HUES6 (cell line): ENCODE results near the gene EARS2.
"Not testable (repeated sequence)": the region's sequence is repeated elsewhere in the genome, so short reads cannot be mapped to it uniquely, and the experiment has no call there.

Experiments used
- H3K27ac ChIP-seq: 2 replicates; pipeline ENCODE4 v1.7.0; 2013; ENCODE audit warnings: low read depth, mild to moderate bottlenecking, low read length, inconsistent platforms
- H3K27me3 ChIP-seq: 2 replicates; pipeline ENCODE4 v1.6.1; 2013; ENCODE audit warnings: low read length; ENCODE audit not compliant: control insufficient read depth, insufficient read depth
- H3K36me3 ChIP-seq: 2 replicates; pipeline ENCODE4 v1.6.1; 2013; ENCODE audit warnings: low read length; ENCODE audit not compliant: control insufficient read depth, insufficient read depth
- H3K4me1 ChIP-seq: 2 replicates; pipeline ENCODE4 v1.6.1; 2013; ENCODE audit warnings: low read length; ENCODE audit not compliant: control insufficient read depth, insufficient read depth
- H3K4me3 ChIP-seq: 2 replicates; pipeline ENCODE4 v1.5.1; 2013; ENCODE audit warnings: low read depth, low read length
- H3K9ac ChIP-seq: one replicate; pipeline ENCODE4 v1.6.1; 2013; ENCODE audit warnings: mild to moderate bottlenecking, low read length
- H3K9me3 ChIP-seq: 2 replicates; pipeline ENCODE4 v1.6.1; 2013; ENCODE audit warnings: low read depth, low read length; ENCODE audit not compliant: control insufficient read depth, insufficient read depth

Gene EARS2

DNA sequence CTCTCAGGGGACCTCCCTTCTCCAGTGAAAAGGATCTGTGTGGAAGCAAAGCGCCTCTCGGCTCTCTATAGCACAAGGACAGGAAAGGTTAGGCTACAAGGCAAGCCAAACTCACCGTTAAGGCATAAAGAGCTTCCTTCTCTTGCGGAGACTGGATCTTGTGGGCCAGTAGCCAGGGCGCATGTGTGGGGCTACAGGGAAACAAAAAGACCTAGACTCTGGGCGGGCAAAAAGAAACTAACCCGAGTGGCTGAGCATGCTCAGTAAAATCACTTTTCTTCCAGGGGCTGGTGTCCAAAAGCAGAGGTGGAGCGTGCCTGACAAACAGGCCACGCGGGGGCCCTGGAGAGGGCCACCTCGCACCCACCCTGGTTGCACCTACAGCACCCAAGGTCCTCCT lies 63.0 kb downstream of the EARS2 start:
- no peak overlapping the region for H3K4me3 ChIP-seq
- peaks cover 69% of the 10 kb centered on the region for H3K36me3 ChIP-seq
- no peaks in the 10 kb centered on the region for H3K9me3 ChIP-seq
- H3K4me1 ChIP-seq: peaks cover 5% of the 10 kb centered on the region; the same call in 1 of the 2 replicates
- H3K27me3 ChIP-seq: no peaks in the 10 kb centered on the region
- H3K27ac ChIP-seq: peak overlapping the region; percentile 18; the same call in 1 of the 2 replicates
- no peak overlapping the region for H3K9ac ChIP-seq

DNA sequence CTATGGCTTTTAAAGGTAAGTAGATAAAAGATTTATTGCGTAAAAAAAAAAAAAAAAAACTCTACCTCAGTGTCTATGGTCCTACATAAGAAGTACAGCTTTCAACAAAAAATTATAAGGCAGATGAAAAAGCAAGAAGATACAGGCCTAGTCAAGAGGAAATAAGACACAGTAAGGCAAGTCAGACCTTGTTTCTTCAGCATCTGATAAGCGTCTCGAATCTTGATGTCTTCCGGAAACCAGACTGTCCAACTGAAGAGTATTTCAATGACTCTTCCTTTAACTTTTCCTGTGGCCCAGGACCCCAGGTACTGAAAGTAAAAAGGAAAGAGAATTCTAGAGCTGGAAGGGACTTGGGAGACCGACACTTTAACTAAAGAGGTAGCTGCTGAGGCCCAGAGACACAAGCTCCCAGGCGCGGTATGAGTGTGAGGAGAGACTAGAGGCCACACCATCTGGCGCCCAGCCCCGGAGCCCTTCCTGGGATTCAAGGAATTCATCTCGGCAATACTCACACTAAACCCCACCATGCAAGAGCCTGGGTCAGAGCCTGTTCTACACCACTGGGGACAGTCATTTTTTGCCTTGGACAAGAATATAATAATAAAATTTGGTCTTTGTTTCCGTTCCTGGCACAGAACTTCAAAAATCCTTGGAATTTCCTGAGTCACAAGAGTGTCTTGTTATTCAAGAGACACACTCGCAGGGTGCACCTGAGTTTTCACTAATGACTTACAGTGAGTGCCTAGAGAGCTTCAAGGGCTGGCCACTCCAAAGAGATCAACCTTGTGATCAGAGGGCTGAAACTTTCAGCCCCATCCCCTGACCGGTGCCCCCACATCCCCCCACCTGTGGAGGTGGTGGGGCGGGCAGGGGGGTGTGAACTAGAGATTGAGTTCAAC lies 65.4 kb downstream of the EARS2 start:
- H3K36me3 ChIP-seq: peaks cover 90% of the 10 kb centered on the region
- no peaks in the 10 kb centered on the region for H3K27me3 ChIP-seq
- no peaks in the 10 kb centered on the region for H3K9me3 ChIP-seq
- H3K9ac ChIP-seq: no peak overlapping the region
- H3K4me1 ChIP-seq: peaks cover 5% of the 10 kb centered on the region; the same call in 1 of the 2 replicates
- H3K4me3 ChIP-seq: no peak overlapping the region
- peak overlapping the region; percentile 26 for H3K27ac ChIP-seq

DNA sequence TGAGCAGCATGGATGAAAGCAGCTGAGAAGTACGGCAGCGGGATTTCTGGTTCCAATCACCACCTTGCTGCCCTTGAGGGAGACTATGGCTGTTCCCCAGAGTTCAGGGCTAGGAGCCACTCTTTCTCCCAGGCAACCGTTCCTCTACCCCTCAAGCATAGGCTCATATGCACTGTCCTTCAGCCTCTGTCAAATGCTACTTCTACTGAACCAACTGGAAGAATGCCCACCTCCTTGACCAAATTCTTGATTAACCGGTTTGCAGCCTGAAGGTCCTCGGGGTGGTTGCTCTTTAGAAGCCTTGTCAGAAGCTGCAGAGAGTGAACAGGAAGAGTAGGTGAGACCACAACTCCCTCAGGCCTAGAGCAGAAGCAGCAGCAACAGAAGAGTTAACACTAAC lies 70.7 kb downstream of the EARS2 start:
- Histone ChIP-seq H3K4me3 (no peak overlapping the region), H3K27me3 (no peaks in the 10 kb centered on the region), H3K4me1 (no peaks in the 10 kb centered on the region), H3K27ac (no peak overlapping the region), H3K9me3 (no peaks in the 10 kb centered on the region), H3K36me3 (peaks cover 94% of the 10 kb centered on the region), H3K9ac (no peak overlapping the region)

DNA sequence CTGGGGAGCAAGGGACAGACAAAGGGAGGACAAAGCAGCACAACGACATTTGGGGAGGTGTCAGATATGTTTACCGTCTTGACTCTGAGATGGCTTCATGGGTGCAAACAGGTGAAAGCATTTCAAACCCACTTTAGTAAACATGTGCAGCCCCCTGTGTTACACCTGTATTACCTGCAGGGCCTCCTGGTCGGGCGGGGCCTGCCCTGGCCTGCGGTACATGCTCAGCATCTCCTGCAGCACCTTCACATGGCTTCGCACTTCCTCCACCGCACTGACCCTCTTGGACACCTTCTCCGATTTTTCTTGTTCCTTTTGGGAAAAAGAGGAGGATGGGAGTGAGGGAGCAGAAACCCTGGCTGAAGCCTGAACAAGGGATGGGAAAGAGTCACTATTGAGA lies 71.3 kb downstream of the EARS2 start:
- peaks cover 94% of the 10 kb centered on the region for H3K36me3 ChIP-seq
- H3K27me3 ChIP-seq: no peaks in the 10 kb centered on the region
- H3K27ac ChIP-seq: no peak overlapping the region
- H3K4me3 ChIP-seq: no peak overlapping the region
- H3K4me1 ChIP-seq: no peaks in the 10 kb centered on the region
- no peak overlapping the region for H3K9ac ChIP-seq
- no peaks in the 10 kb centered on the region for H3K9me3 ChIP-seq

DNA sequence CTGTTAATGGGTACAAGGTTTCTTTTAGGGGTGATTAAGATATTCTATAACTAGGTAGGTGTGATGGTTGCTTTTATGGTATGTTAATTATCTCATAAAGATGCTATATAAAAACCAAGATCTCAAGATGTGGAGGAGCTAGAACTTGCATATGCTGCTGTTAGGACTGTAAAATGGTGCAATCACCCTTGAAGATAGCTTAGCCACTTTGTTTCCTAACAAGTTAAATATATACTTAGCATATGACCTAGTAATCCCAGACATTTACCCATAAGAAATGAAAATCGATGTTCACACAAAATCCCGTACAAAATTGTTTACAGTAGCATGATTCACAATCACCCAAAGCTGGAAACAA lies 71.9 kb downstream of the EARS2 start:
- H3K9ac ChIP-seq: no peak overlapping the region
- no peaks in the 10 kb centered on the region for H3K9me3 ChIP-seq
- H3K27me3 ChIP-seq: no peaks in the 10 kb centered on the region
- H3K4me3 ChIP-seq: no peak overlapping the region
- H3K36me3 ChIP-seq: peaks cover 95% of the 10 kb centered on the region
- H3K4me1 ChIP-seq: no peaks in the 10 kb centered on the region
- no peak overlapping the region for H3K27ac ChIP-seq

DNA sequence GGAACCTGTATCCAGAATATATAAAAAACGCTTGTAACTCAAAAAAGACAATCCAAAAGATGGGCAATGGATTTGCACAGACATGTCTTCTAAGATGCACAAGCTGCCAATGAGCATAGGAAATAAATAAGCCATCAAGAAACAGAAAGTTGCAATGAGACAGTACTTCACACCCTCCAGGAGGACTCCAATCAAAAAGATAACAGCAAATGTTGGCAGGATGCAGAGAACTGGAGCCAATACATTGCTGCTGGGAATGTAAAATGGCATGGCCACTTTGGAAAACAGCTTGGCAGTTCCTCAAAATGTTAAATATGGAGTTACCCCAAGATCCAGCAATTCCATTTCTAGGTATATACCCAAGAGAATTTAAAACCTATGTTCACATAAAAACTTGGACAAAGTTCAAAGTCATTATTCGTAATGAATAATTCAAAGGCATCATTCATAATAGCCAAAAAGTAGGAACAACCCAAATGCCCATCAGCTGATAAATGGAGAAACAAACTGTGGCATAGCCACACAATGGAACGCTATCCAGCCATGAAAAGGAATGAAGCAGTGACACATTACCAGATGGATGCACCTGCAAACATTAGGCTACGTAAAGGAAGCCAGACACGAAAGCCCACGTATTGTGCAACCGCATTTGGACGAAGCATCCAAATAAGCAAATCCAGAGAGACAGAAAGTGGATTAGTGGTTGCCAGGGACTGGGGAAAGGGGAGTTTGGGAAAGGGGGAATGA lies 72.5 kb downstream of the EARS2 start:
- Histone ChIP-seq H3K36me3 (peaks cover 95% of the 10 kb centered on the region), H3K27me3 (no peaks in the 10 kb centered on the region), H3K4me1 (no peaks in the 10 kb centered on the region), H3K9me3 (no peaks in the 10 kb centered on the region), H3K4me3 (no peak overlapping the region), H3K27ac (no peak overlapping the region), H3K9ac (no peak overlapping the region)

DNA sequence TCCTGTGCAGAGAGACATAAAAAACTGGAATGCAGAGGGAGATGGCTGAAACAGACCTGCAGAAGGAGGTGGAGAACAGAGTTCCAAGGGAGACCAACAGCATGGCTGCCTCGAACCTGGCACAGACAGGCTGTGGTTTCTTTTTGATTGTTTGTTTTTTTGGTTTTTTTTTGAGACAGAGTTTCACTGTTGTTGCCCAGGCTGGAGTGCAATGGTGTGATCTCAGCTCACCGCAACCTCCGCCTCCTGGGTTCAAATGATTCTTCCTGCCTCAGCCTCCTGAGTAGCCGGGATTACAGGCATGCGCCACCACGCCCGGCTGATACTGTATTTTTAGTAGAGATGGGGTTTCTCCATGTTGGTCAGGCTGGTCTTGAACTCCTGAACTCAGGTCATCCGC lies 73.7 kb downstream of the EARS2 start:
- H3K27me3 ChIP-seq, H3K4me3 ChIP-seq, H3K27ac ChIP-seq, H3K9me3 ChIP-seq, H3K9ac ChIP-seq, H3K4me1 ChIP-seq: not testable (repeated sequence)
- H3K36me3 ChIP-seq: peaks cover 95% of the 10 kb centered on the region

DNA sequence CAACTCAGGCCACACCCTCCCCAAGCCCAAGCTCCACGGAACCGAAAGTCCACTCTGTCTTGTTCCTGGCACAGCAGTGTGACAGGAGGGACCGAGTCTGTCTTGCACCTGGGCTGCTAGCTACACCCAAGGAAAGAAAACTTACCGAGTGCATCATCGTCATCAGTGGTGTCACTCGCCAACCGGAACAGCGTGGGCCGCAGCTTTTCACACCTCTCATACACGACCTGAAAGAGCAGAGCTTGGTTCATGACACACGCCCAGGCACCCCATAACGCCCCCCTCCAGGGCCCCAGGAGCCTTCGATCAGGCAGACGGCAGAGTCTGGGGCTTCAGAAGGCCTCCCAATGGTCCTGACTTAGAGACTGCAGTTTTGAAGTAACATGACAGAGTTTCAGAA lies 74.4 kb downstream of the EARS2 start:
- no peak overlapping the region for H3K4me3 ChIP-seq
- no peaks in the 10 kb centered on the region for H3K9me3 ChIP-seq
- no peak overlapping the region for H3K9ac ChIP-seq
- H3K27ac ChIP-seq: no peak overlapping the region
- H3K36me3 ChIP-seq: peaks cover 94% of the 10 kb centered on the region
- H3K4me1 ChIP-seq: no peaks in the 10 kb centered on the region
- no peaks in the 10 kb centered on the region for H3K27me3 ChIP-seq

DNA sequence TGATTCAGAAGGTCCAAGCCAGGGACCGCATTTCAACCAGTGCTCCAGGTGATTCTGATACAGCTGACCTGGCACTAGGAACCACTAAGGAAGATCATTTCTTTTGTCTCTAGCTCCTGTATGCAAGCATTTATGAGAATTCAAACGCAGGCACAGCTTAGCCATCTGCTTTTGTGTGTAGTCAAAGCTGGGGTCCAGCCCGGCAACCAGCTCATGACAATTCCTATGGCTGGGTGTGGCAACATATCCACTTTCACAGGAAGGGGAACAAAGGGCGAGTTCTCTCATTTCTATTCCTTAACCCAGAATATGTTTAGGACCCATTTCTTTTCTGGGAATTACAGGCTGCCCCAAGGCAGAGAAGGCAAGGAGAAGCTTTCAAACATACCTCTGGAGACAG lies 76.9 kb downstream of the EARS2 start:
- no peak overlapping the region for H3K4me3 ChIP-seq
- H3K4me1 ChIP-seq: no peaks in the 10 kb centered on the region
- no peak overlapping the region for H3K27ac ChIP-seq
- no peaks in the 10 kb centered on the region for H3K27me3 ChIP-seq
- H3K9me3 ChIP-seq: no peaks in the 10 kb centered on the region
- H3K9ac ChIP-seq: no peak overlapping the region
- H3K36me3 ChIP-seq: peaks cover 94% of the 10 kb centered on the region

DNA sequence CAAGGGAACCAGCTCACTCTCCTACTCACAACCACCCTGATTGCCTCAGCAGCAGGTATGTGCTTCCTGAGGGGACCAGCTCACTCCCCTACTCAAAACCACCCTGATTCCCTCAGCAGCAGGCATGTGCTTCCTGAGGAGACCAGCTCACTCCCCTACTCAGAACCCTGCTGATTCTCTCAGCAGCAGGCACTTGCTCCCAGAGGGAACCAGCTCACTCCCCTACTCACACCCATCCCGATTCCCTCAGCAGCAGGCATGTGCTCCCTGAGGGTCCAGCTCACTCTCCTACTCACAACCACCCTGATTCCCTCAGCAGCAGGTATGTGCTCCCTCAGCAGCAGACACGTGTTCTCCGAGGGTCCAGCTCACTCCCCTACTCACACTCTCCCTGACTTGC lies 78.0 kb downstream of the EARS2 start:
- no peaks in the 10 kb centered on the region for H3K9me3 ChIP-seq
- H3K9ac ChIP-seq: no peak overlapping the region
- no peaks in the 10 kb centered on the region for H3K4me1 ChIP-seq
- peaks cover 94% of the 10 kb centered on the region for H3K36me3 ChIP-seq
- H3K27me3 ChIP-seq: no peaks in the 10 kb centered on the region
- no peak overlapping the region for H3K27ac ChIP-seq
- no peak overlapping the region for H3K4me3 ChIP-seq

DNA sequence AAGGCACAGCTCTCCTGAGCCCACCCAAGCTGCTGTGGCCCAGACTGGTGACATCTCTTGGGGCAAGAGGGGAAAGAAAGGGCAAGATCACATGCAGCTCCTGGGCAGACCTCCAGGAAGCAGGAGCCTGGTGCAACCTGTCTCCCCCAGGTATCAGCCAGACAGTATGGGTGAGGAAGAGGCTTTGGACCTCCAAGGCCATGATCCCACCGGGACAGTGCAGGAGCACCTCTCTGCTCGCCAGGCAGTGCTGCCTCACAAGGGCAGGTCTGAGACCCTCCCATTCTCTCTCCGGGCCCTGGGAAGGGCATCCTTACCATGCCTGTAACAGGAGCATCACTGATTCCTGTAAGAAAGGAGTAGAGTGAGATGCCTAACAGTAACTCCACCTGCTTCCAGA lies 78.6 kb downstream of the EARS2 start:
- H3K27ac ChIP-seq: no peak overlapping the region
- no peaks in the 10 kb centered on the region for H3K9me3 ChIP-seq
- H3K4me3 ChIP-seq: no peak overlapping the region
- H3K4me1 ChIP-seq: no peaks in the 10 kb centered on the region
- peaks cover 97% of the 10 kb centered on the region for H3K36me3 ChIP-seq
- H3K27me3 ChIP-seq: no peaks in the 10 kb centered on the region
- no peak overlapping the region for H3K9ac ChIP-seq
